ENCODE results near the gene ZSCAN21.

The ZSCAN21 gene

GRCh38 chr7:100027197-100027596 is 22.4 kb upstream of the ZSCAN21 start:
- DNase-seq (ENCODE audit: low read depth): no peak

GRCh38 chr7:100029596-100029995 is 20.0 kb upstream of the ZSCAN21 start:
- no peak for DNase-seq (ENCODE audit: low read depth)

GRCh38 chr7:100033526-100033925 is 16.0 kb upstream of the ZSCAN21 start:
- no peak for DNase-seq (ENCODE audit: low read depth)

- DNase-seq (ENCODE audit: low read depth): no peak
Observed at GRCh38 chr7:100034871-100035510, 14.6 kb upstream of the ZSCAN21 start.

- DNase-seq (ENCODE audit: low read depth): no peak
Observed at GRCh38 chr7:100035876-100036275, 13.7 kb upstream of the ZSCAN21 start.

- no peak for DNase-seq (ENCODE audit: low read depth)
Observed at GRCh38 chr7:100038326-100038725, 11.2 kb upstream of the ZSCAN21 start.

- no peak for DNase-seq (ENCODE audit: low read depth)
Observed at GRCh38 chr7:100040575-100040974, 9.0 kb upstream of the ZSCAN21 start.

GRCh38 chr7:100044718-100045117 is 4.9 kb upstream of the ZSCAN21 start:
- no peak for DNase-seq (ENCODE audit: low read depth)

GRCh38 chr7:100048680-100049079 is 894 bp upstream of the ZSCAN21 start:
- no peak for DNase-seq (ENCODE audit: low read depth)

GRCh38 chr7:100051611-100052010 is 2.0 kb downstream of the ZSCAN21 start:
- no peak for DNase-seq (ENCODE audit: low read depth)

GRCh38 chr7:100053215-100053614 is 3.6 kb downstream of the ZSCAN21 start:
- DNase-seq (ENCODE audit: low read depth): no peak

- no peak for DNase-seq (ENCODE audit: low read depth)
Observed at GRCh38 chr7:100057006-100057405, 7.4 kb downstream of the ZSCAN21 start.

GRCh38 chr7:100059251-100059739 is 9.7 kb downstream of the ZSCAN21 start:
- DNase-seq (ENCODE audit: low read depth): no peak

- DNase-seq (ENCODE audit: low read depth): no peak
Observed at GRCh38 chr7:100061518-100062193, 12.1 kb downstream of the ZSCAN21 start.

GRCh38 chr7:100063376-100063775 is 13.8 kb downstream of the ZSCAN21 start:
- DNase-seq (ENCODE audit: low read depth): no peak

- no peak for DNase-seq (ENCODE audit: low read depth)
Observed at GRCh38 chr7:100064162-100064561, 14.6 kb downstream of the ZSCAN21 start.

GRCh38 chr7:100065452-100066186 is 16.0 kb downstream of the ZSCAN21 start:
- no peak for DNase-seq (ENCODE audit: low read depth)

GRCh38 chr7:100066953-100067352 is 17.4 kb downstream of the ZSCAN21 start:
- DNase-seq (ENCODE audit: low read depth): no peak

GRCh38 chr7:100069991-100070390 is 20.4 kb downstream of the ZSCAN21 start:
- DNase-seq (ENCODE audit: low read depth): no peak

GRCh38 chr7:100071018-100071723 is 21.6 kb downstream of the ZSCAN21 start:
- no peak for DNase-seq (ENCODE audit: low read depth)

GRCh38 chr7:100072462-100072861 is 22.9 kb downstream of the ZSCAN21 start:
- no peak for DNase-seq (ENCODE audit: low read depth)

GRCh38 chr7:100074841-100075240 is 25.3 kb downstream of the ZSCAN21 start:
- no peak for DNase-seq (ENCODE audit: low read depth)

Measured in activated T-helper 1 cell treated with Interleukin-2 at 50 U/mL for 16 hours (primary cell).